Activated CD4-positive, alpha-beta T cell treated with anti-CD3 and anti-CD28 coated beads, Interleukin-2, Interleukin-6, amounts not matched to agents 100 ng/mL and 50 ng/mL, durations not matched to agents 16 hours and 8 hours (primary cell): Measurements from ENCODE around the gene FAM222B.

Experiments used
- DNase-seq: peaks from one replicate; pipeline ENCODE4 v3.0.0-alpha.2; 2020

Gene FAM222B

GRCh38 chr17:28763804-28764266 lies 78.8 kb downstream of the FAM222B start:
- DNase-seq = peak; percentile 84

GRCh38 chr17:28763137-28763799 lies 79.3 kb downstream of the FAM222B start:
- DNase-seq = peak; percentile 66

GRCh38 chr17:28760601-28761562 lies 81.7 kb downstream of the FAM222B start:
- DNase-seq = no peak

- no peak for DNase-seq
Measured at GRCh38 chr17:28759256-28759865, 83.2 kb downstream of the FAM222B start.

GRCh38 chr17:28758411-28759121 lies 84.0 kb downstream of the FAM222B start:
- DNase-seq = no peak

GRCh38 chr17:28756049-28756804 lies 86.4 kb downstream of the FAM222B start:
- no peak for DNase-seq

GRCh38 chr17:28755486-28755885 lies 87.1 kb downstream of the FAM222B start:
- no peak for DNase-seq

GRCh38 chr17:28751600-28752366 lies 90.8 kb downstream of the FAM222B start:
- no peak for DNase-seq

GRCh38 chr17:28750178-28751047 lies 92.2 kb downstream of the FAM222B start:
- DNase-seq = peak; percentile 95

- DNase-seq = no peak
Measured at GRCh38 chr17:28749516-28750177, 92.9 kb downstream of the FAM222B start.

- DNase-seq = no peak
Measured at GRCh38 chr17:28748852-28749515, 93.6 kb downstream of the FAM222B start.

- DNase-seq = no peak
Measured at GRCh38 chr17:28747801-28748750, 94.5 kb downstream of the FAM222B start.

- DNase-seq = no peak
Measured at GRCh38 chr17:28747051-28747691, 95.4 kb downstream of the FAM222B start.

GRCh38 chr17:28746611-28747050 lies 96.0 kb downstream of the FAM222B start:
- DNase-seq = no peak

- no peak for DNase-seq
Measured at GRCh38 chr17:28745786-28746411, 96.7 kb downstream of the FAM222B start.

- peak; percentile 50 for DNase-seq
Measured at GRCh38 chr17:28744972-28745785, 97.4 kb downstream of the FAM222B start.
